Testis (tissue), 3 donors: ENCODE data around the gene ARHGEF7. TPM values are rescaled to one million over a fixed set of nuclear protein-coding genes. Genes with fewer than 3 reads are reported as not detected.
A peak's percentile ranks its signal among the peaks of the same experiment; 100 is the strongest.

Experiments used
- DNase-seq: peaks from one replicate; pipeline ENCODE4 v3.0.0-alpha.2; 2019
- H3K27ac ChIP-seq, 2 donors: fragments of 200-600 bp; sonication (generic); one replicate each; pipeline ENCODE4 v1.5.1; 2019
- H3K27me3 ChIP-seq: fragments of 200-600 bp; sonication (generic); one replicate; pipeline ENCODE4 v1.5.1; 2019
- H3K36me3 ChIP-seq: fragments of 200-600 bp; sonication (generic); one replicate; pipeline ENCODE4 v1.5.1; 2017; ENCODE audit warnings: low read depth; ENCODE audit errors: missing control alignments
- H3K4me1 ChIP-seq: fragments of 200-600 bp; sonication (generic); one replicate; pipeline ENCODE4 v1.5.1; 2019
- H3K4me3 ChIP-seq, 2 donors: fragments of 200-600 bp; sonication (generic); one replicate each; pipeline ENCODE4 v1.5.1; 2017 to 2019
- H3K9me3 ChIP-seq: fragments of 200-600 bp; sonication (generic); one replicate; pipeline ENCODE4 v1.5.1; 2017
- CTCF ChIP-seq, 3 experiments: fragments of 450-650 bp in 2 of 3; fragments of 200-600 bp in 1 of 3; sonication (generic) in 1 of 3; IDR thresholded peaks; one replicate each; pipeline ENCODE4 v1.5.1; 2016 to 2019; ENCODE audit warnings: antibody characterized with exemption in 3 of 3, mild to moderate bottlenecking in 2 of 3, moderate library complexity in 1 of 3
- POLR2A ChIP-seq: fragments of 450-650 bp; IDR thresholded peaks from one replicate; pipeline ENCODE4 v1.6.1; 2017; ENCODE audit warnings: antibody characterized with exemption, mild to moderate bottlenecking, moderate library complexity
- WGBS, 2 donors: methylation state at CpG; one replicate each; pipeline ENCODE4 v1.1.5; 2018; 5-methylcytosine and 5-hydroxymethylcytosine counted together
- intact Hi-C: fragments of 100-400 bp; cut with DNase I; formaldehyde crosslinking; loops from one replicate; pipeline ENCODE4 v1.15.1; 2023; ENCODE audit warnings: low total_unique reads
- polyA plus RNA-seq: library from polyadenylated mRNA; stranded (reverse); fragments of 350-450 nt; fragmentation: Illumina TruSeq; extraction: RNeasy Lipid Tissue Mini Kit (QIAGEN cat#74804); gene quantifications from one replicate; pipeline ENCODE4 v1.2.3, GENCODE V29; 2014; ENCODE audit warnings: low read depth, low replicate concordance; ENCODE audit not compliant: insufficient read depth
- total RNA-seq, 2 donors: library from RNA; depleted of rRNA; stranded (reverse); fragments of >200 nt; gene quantifications; one replicate each; pipeline ENCODE4 v1.2.3, GENCODE V29; 2016

The ARHGEF7 gene
- total and polyA plus RNA-seq, 3 donors from 2014 or later: 73.6 to 136 (median 118) TPM

GRCh38 chr13:111201304-111201940 is 86.3 kb downstream of the ARHGEF7 start:
- DNase-seq: no peak
- no peaks in the 10 kb centered on the region for H3K27me3 ChIP-seq
- peaks cover 28% of the 10 kb centered on the region for H3K4me1 ChIP-seq
- no peak overlapping the region for H3K27ac ChIP-seq
- H3K9me3 ChIP-seq: no peaks in the 10 kb centered on the region
- no peak overlapping the region for H3K4me3 ChIP-seq
- TF ChIP-seq CTCF (IDR thresholded peaks at IDR 0.05) (no peak), POLR2A (no peak)
- intact Hi-C loops: no loop called here
- H3K36me3 ChIP-seq: no peaks in the 10 kb centered on the region
- WGBS, 2 donors: 75 to 85% methylated on average over 8 of the region's 8 CpGs

GRCh38 chr13:111202156-111202621 is 87.1 kb downstream of the ARHGEF7 start:
- peak overlapping the region in 1 of 2 donors; percentile 51 for H3K27ac ChIP-seq
- H3K36me3 ChIP-seq: no peaks in the 10 kb centered on the region
- H3K27me3 ChIP-seq: no peaks in the 10 kb centered on the region
- intact Hi-C loops: no loop called here
- no peak overlapping the region for H3K4me3 ChIP-seq
- TF ChIP-seq CTCF (IDR thresholded peaks at IDR 0.05) (no peak), POLR2A (no peak)
- H3K9me3 ChIP-seq: no peaks in the 10 kb centered on the region
- H3K4me1 ChIP-seq: peaks cover 28% of the 10 kb centered on the region
- 59 to 83% methylated on average over 4 of the region's 4 CpGs for WGBS, 2 donors
- DNase-seq: no peak

GRCh38 chr13:111202745-111203144 is 87.6 kb downstream of the ARHGEF7 start:
- Histone ChIP-seq H3K27me3 (no peaks in the 10 kb centered on the region), H3K4me3 (no peak overlapping the region), H3K9me3 (no peaks in the 10 kb centered on the region), H3K27ac (peak overlapping the region in 1 of 2 donors; percentile 51), H3K4me1 (peaks cover 28% of the 10 kb centered on the region), H3K36me3 (no peaks in the 10 kb centered on the region)
- intact Hi-C loops: no loop called here
- peak; percentile 61 for DNase-seq
- TF ChIP-seq POLR2A (no peak), CTCF (IDR thresholded peaks at IDR 0.05) (no peak)
- WGBS, 2 donors: 9 to 21% methylated on average over 1 of the region's 1 CpG

GRCh38 chr13:111203736-111204389 is 88.8 kb downstream of the ARHGEF7 start:
- H3K36me3 ChIP-seq: no peaks in the 10 kb centered on the region
- no peaks in the 10 kb centered on the region for H3K27me3 ChIP-seq
- intact Hi-C loops: no loop called here
- H3K27ac ChIP-seq: peak overlapping the region in 1 of 2 donors; percentile 51
- peaks cover 28% of the 10 kb centered on the region for H3K4me1 ChIP-seq
- no peak overlapping the region for H3K4me3 ChIP-seq
- DNase-seq: no peak
- 54 to 58% methylated on average over 11 of the region's 11 CpGs for WGBS, 2 donors
- TF ChIP-seq CTCF (IDR thresholded peaks at IDR 0.05): no peak
- no peak for TF ChIP-seq POLR2A
- no peaks in the 10 kb centered on the region for H3K9me3 ChIP-seq
